ENCODE results near the gene MCC.

Gene MCC

DNA sequence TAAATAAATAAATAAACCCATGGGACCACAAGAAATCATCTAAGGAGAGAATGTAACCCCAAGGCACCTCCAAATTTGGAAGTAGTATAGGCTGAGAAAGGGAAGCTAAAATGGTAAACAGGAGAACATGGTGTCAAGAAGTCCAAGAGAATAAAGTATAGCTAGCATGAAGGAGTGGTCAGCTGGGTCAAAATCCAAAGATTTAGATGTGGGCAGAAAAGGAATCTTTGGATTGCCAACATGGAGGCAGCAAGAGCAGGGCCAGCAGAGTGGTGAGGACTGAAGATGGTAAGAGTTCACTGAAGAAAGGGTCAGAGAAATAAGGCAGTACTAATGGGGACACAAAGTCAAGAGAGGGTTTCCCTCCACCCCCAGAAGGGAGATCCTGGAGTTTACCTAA is 106.5 kb downstream of the MCC start:
- H3K4me3 ChIP-seq (ENCODE audit: low read depth, low read length): no peak overlapping the region

DNA sequence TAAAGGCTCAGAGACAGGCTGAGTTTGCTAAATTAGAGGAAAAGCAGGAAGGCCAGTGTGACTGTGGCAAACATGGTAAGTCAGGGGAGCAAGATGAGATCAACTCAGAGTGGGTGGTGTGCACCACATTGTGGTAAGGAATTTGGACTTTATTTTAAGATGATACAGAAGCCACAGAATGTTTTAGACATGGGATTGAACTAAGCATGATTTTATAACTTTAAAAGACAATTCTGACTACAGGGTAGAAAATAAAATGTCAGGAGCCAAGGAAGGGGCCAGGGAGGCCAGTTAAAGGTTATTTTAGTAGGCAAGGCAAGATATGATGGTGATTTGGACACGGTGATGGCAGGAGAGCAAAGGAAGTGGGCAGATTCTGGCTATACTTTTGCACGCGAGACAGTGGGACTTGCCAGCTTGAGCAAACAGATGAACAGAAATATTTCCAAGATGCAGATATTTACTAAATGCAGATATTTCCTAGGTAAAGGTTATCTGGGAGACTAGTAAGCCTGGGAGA is 107.4 kb downstream of the MCC start:
- TF ChIP-seq, protein P1, sequence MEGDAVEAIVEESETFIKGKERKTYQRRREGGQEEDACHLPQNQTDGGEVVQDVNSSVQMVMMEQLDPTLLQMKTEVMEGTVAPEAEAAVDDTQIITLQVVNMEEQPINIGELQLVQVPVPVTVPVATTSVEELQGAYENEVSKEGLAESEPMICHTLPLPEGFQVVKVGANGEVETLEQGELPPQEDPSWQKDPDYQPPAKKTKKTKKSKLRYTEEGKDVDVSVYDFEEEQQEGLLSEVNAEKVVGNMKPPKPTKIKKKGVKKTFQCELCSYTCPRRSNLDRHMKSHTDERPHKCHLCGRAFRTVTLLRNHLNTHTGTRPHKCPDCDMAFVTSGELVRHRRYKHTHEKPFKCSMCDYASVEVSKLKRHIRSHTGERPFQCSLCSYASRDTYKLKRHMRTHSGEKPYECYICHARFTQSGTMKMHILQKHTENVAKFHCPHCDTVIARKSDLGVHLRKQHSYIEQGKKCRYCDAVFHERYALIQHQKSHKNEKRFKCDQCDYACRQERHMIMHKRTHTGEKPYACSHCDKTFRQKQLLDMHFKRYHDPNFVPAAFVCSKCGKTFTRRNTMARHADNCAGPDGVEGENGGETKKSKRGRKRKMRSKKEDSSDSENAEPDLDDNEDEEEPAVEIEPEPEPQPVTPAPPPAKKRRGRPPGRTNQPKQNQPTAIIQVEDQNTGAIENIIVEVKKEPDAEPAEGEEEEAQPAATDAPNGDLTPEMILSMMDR (IDR thresholded peaks at IDR 0.05; ENCODE audit: borderline replicate concordance, insufficient read depth, low read depth, low read length): no peak

More for the DNA sequence above, 106.5 kb downstream of the MCC start:
- TF ChIP-seq, protein P1 (IDR thresholded peaks at IDR 0.05; ENCODE audit: borderline replicate concordance, insufficient read depth, low read depth, low read length): no peak

DNA sequence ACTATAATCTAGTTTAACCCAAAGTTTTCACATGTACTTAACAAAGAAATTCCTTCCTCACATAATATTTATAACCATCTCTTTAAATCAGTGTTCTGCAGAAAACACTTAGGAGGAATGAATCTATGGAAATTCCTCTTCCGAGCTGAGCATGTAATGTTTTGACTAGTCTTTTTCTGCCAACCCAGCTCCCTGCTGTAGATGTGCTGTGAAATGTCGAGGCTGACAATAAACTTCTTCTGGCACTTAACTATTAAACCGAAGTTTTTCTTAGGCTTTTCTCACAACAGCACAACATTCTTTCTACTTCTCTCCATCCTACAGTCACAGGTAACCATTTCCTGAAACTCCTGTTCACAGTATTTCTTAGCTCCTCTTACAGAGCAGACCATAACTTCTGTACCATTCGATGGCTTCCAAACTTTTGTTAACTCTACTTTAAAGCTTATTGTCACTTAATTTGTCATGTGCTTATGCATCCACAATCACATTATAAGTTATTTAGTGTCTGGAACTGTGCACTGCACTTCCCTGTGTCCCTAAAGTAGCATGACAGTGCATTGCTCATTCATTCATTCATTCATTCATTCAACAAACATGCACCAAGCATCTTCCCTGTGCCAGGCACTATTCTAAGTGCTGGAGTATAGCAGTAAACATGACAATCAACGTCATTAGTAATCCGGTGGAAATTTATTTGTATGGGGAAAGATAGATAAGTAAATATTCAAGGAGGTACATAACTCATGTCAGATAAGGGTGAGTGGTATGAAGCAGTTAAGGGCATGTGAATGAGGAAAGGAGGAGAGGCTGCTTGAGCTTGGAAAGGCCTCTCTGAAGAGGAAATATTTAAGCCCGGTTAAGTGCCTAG is 108.1 kb downstream of the MCC start:
- TF ChIP-seq, protein P1 (IDR thresholded peaks at IDR 0.05; ENCODE audit: borderline replicate concordance, insufficient read depth, low read depth, low read length): no peak
- no peak overlapping the region for H3K4me3 ChIP-seq (ENCODE audit: low read depth, low read length)

More for the DNA sequence above, 107.4 kb downstream of the MCC start:
- no peak overlapping the region for H3K4me3 ChIP-seq (ENCODE audit: low read depth, low read length)

DNA sequence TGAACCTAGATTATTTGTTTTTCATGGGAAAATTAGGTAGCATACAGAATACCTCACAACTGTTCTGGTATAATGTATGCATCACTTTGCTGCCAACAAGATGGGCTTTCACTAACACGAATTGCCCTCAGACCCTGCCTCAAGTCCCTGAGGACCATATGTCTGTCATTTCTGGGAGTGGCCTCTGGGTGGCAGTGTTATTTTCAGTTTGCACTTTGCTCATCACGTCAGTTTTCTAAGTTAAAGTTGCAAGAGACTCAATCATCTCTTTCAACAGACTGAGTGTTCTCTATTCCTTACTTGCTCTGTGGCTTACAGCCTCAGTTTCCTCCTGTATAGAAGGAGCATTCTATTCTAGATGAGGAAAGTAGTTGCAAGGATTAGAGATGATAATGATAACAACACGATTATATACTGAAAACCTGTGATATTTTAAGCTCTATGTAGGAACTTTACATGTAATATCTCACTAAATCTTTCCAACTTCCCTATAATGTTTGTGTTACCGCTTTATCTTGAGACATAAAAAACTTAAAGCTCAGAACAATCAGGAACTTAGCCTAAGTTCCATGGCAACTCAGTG is 109.2 kb downstream of the MCC start:
- H3K4me3 ChIP-seq (ENCODE audit: low read depth, low read length): no peak overlapping the region
- TF ChIP-seq, protein P1 (IDR thresholded peaks at IDR 0.05; ENCODE audit: borderline replicate concordance, insufficient read depth, low read depth, low read length): peak; percentile 60; the same call in 1 of the 2 replicates

DNA sequence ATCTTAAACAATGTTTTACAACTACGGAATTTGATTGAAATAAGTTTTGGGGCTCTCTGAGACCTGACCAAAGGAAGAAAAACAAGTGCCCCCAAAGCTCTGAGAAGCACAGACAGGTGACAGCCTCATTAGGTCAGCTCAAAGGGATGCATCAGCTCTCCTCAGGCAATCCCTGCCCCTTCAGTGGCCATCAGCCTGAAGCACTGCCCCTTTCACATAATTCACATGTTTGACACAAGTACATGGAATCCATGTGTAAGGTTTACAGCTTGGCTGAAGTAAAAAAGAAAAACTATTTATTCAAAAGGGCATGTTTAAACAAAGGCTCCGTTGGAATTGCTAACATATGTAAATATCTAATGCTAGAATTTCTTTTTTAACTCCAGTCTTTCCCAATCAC is 109.7 kb downstream of the MCC start:
- TF ChIP-seq, protein P1 (IDR thresholded peaks at IDR 0.05; ENCODE audit: borderline replicate concordance, insufficient read depth, low read depth, low read length): no peak
- no peak overlapping the region for H3K4me3 ChIP-seq (ENCODE audit: low read depth, low read length)

DNA sequence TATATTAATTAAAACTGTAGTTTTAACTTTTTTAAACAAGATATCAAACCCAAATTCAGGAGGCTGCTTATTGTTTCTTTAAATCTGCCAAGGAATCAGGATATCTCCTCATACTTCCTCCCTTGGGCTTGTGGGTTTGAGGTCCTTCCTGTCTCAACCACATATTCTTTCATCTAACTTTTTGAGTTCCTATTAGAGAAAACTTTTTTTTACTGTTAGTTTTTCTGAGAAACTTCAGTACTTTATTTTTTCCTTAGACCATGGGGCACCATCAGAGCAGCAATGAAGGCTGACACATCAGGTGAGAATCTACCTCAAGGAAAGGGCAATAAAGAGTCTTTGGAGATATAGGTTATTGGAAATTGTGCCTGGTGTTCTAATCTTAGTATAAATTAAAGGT is 110.2 kb downstream of the MCC start:
- H3K4me3 ChIP-seq (ENCODE audit: low read depth, low read length): no peak overlapping the region
- TF ChIP-seq, protein P1 (IDR thresholded peaks at IDR 0.05; ENCODE audit: borderline replicate concordance, insufficient read depth, low read depth, low read length): no peak
